Islet precursor cell (in vitro differentiated cells): ENCODE data around the gene PIN1.
"Not testable (repeated sequence)": the region's sequence is repeated elsewhere in the genome, so short reads cannot be mapped to it uniquely, and the experiment has no call there.

Experiments
- DNase-seq: peaks from one replicate; pipeline ENCODE4 v3.0.0-alpha.2; 2018

PIN1 gene

GRCh38 chr19:9834726-9835506 lies at the start of gene PIN1:
Gene PIN1, plus strand, starts transcription at chr19:9835318. Its CDS starts 27 bp downstream, at chr19:9835345.
- peak; percentile 100 for DNase-seq

- DNase-seq, result peak; percentile 99
Observed at GRCh38 chr19:9785367-9786331, 49.5 kb upstream of the PIN1 start.

- no peak for DNase-seq
Observed at GRCh38 chr19:9786342-9786741, 48.8 kb upstream of the PIN1 start.

GRCh38 chr19:9786819-9787218 lies 48.3 kb upstream of the PIN1 start:
- DNase-seq, result no peak

- DNase-seq, result not testable (repeated sequence)
Observed at GRCh38 chr19:9788604-9789003, 46.5 kb upstream of the PIN1 start.

GRCh38 chr19:9789066-9789465 lies 46.1 kb upstream of the PIN1 start:
- no peak for DNase-seq

- DNase-seq, result not testable (repeated sequence)
Observed at GRCh38 chr19:9789579-9789978, 45.5 kb upstream of the PIN1 start.

GRCh38 chr19:9791073-9791367 lies 44.1 kb upstream of the PIN1 start:
- not testable (repeated sequence) for DNase-seq

GRCh38 chr19:9791552-9792205 lies 43.4 kb upstream of the PIN1 start:
- DNase-seq, result peak; percentile 99

- peak; percentile 99 for DNase-seq
Observed at GRCh38 chr19:9792206-9793070, 42.7 kb upstream of the PIN1 start.

- DNase-seq, result no peak
Observed at GRCh38 chr19:9793071-9793591, 42.0 kb upstream of the PIN1 start.

GRCh38 chr19:9796113-9796773 lies 38.9 kb upstream of the PIN1 start:
- peak; percentile 93 for DNase-seq

GRCh38 chr19:9797871-9798270 lies 37.2 kb upstream of the PIN1 start:
- no peak for DNase-seq

GRCh38 chr19:9799162-9799561 lies 36.0 kb upstream of the PIN1 start:
- DNase-seq, result no peak

- no peak for DNase-seq
Observed at GRCh38 chr19:9801976-9802375, 33.1 kb upstream of the PIN1 start.

GRCh38 chr19:9806803-9807202 lies 28.3 kb upstream of the PIN1 start:
- DNase-seq, result no peak

- no peak for DNase-seq
Observed at GRCh38 chr19:9808855-9809824, 26.0 kb upstream of the PIN1 start.

GRCh38 chr19:9811139-9811538 lies 24.0 kb upstream of the PIN1 start:
- no peak for DNase-seq

GRCh38 chr19:9818175-9818733 lies 16.9 kb upstream of the PIN1 start:
- DNase-seq, result no peak
